GM18519 (cell line): ENCODE results near the gene EML6.
"Not testable (repeated sequence)": the region's sequence is repeated elsewhere in the genome, so short reads cannot be mapped to it uniquely, and the experiment has no call there.

Experiments used
- ATAC-seq: cut with Tn5 transposase; IDR thresholded peaks from one replicate; pipeline ENCODE4 v1.9.1; 2021; ENCODE audit warnings: mild to moderate bottlenecking, moderate library complexity; ENCODE audit not compliant: unreplicated experiment, low FRiP score

Gene EML6

DNA sequence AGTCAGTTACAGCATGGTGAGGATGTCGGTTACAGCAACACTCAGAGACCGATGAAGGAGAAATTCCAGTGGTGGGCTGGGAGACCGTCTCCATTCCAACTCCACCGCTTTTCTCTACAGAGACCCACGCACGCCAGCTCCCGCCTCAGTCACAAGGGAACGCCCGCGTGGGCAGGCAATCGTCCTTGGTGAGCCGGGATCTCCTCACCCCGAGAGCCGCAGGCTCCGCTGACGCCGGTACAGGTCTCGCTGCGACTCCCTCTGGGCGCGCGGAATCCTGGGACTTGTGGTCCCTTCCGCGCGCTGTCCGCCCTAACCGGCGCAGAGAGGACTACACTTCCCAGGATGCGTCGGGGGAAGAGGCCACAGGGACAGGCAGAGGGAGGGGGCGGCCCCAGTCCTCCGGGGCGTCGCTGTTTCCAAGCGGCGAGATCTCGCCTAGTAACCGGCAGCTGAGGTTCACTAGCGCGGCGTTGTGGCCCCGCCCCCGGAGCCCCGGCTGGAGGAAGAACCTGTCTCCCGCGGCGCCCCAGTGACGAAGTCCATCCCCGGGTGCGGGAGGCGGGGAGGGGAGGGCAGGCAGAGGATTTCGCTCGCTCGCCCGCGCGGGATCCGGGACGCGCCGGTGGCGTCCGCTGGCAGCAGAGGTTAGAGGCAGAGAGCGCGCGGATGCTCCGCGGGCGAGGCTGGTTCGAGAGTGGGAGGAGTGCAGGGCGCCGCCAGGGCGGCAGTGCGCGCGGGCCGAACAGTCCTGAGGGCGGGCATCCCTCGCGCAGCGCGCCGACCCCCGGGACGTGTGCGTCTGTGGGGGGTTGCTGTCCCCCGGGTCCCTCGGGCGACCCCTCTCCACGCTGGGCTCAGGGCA is at the start of gene EML6:
Gene EML6 (plus strand): TSS at position 532 of the 865 bp plus-strand sequence. CDS start 1,400 bp downstream, outside the sequence.
- ATAC-seq: peak; percentile 98

DNA sequence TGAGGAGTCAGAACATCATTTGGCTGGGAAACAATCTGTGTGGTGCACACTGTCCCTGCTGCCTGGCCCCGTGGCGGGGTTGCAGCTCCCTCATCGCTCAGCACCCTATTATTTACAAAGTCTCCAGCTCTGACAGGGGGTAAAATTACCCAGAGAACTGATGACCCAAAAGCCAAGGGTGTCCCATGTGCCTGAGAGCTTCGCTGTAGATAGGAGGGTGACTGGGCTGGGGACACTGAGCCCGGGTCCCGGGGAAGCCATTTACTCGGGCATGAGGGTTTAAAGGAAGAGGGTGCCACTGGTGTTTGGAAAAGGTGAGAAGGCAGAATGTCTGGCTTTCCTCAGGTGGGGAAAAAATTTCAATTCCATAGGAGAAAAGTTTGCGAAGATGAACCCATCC is 48.2 kb upstream of the EML6 start:
- no peak for ATAC-seq

- no peak for ATAC-seq
Observed at GRCh38 chr2:54675738-54676137, 47.7 kb upstream of the EML6 start.

DNA sequence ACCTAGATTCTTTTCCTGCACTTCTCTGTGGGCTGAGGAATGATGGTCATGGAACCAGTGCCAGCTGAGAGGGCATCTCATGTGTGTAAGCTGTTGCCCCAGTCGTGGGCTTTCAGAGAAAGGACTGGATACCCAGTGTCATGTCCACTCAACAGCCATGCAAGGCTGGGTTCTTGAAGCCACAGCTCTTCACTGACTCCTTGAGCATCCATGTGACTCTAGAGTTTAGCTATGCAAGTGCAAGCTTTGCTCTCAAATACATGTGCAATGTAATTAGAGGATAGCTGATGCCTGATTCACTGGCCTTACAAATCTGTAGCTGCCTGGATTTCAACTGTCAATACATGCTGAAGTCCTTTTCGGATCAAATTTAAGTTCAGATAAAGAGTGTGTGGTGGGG is 46.8 kb upstream of the EML6 start:
- no peak for ATAC-seq

DNA sequence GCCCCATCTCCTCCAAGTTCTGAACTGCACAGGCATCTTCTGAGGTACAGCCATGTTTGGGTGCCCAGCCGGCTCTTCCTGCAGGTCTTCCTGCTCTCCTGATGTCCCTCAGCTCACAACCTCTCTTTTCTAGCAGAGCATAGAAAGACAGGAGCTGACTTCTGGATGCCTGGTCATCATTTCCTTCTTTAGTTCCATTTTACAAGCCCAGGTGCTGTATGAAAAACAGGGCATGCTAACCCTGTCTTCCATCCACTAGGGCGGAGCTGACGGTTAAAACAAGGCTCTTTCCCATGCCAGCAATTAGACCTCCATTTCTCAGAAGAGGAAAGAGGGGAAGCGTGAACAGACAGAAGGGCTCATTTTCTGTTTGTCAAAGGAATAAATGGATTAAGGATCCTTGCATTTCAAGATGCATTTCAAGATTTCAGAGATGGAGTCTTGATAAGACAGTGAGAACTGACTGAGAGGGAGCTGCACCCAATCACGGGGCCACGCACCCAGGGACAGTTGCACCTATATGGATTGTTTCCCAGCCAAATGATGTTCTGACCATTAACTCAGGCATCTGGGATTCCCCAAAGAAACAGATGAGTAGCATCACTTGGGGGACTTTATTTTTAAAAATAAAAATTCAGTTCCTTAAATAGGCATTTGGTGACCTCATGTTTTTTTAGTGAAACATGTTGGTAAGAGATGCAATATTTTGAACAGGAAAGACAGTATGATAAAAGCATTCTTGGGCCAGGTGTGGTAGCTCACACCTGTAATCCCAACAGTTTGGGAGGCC is 45.8 kb upstream of the EML6 start:
- ATAC-seq: no peak

DNA sequence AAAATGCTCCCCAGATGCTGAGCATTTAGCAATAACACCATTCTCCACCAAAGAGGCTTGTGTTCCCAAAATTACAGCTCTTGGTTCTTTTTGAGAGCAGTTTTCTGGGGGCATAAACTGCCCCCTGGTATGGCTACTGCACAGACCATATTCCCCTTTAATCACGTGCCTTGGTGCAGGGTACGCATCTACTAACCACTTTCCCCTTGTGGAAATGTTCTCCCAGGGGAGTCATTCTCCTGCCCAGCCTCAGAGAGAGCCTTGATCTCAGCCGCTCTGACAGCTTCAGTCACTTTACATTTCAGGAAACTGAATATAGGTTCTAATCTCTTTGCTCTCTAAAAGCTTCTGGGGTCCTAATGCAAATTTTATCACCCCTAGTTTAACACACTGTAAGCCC is 44.7 kb upstream of the EML6 start:
- no peak for ATAC-seq

GRCh38 chr2:54680397-54681041 is 42.9 kb upstream of the EML6 start:
- ATAC-seq: peak; percentile 75

- no peak for ATAC-seq
Observed at GRCh38 chr2:54681416-54681815, 42.0 kb upstream of the EML6 start.

DNA sequence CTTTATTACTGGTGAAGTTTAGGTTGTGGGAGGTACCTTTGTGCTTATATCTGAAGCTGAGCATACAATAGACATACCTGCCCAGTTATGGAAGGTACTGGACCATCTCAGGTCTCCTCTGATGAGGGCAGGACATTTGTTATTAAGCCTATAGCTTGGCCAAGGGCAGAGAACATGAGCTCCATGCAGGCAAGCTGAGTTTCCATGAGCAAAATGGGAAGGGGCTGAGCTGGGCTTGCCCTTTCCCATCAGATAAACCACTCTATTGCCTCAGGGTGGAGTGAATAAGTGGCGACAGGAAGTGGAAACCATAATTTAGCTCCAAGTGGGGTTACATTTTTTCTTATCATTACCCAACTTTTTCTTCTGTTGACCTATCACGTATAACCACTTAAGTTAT is 39.9 kb upstream of the EML6 start:
- ATAC-seq: no peak

DNA sequence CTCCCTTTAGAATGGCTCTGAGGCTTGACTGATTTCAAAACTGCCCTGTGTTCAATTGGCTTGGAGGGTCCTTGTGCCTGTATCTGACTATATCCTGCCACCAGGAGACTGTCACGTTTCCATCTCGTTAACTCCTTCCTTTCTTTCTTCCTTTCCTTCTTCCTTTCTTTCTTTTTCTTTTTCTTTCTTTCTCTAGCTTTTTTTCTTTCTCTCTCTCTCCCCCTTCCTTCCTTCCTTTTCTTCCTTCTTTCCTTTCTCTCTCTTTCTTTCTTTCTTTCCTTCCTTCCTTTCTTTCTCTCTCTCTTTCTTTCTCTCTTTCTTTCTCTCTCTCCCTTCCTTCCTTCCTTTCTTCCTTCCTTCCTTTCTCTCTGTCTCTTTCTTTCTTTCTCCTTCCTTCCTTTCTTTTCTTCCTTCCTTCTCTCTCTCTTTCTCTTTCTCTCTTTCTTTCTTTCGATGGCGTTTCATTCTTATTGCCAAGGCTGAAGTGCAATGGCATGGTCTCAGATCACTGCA is 38.1 kb upstream of the EML6 start:
- ATAC-seq: no peak

- ATAC-seq: no peak
Observed at GRCh38 chr2:54687595-54688152, 35.8 kb upstream of the EML6 start.

GRCh38 chr2:54691445-54692135 is 31.9 kb upstream of the EML6 start:
- ATAC-seq: no peak

DNA sequence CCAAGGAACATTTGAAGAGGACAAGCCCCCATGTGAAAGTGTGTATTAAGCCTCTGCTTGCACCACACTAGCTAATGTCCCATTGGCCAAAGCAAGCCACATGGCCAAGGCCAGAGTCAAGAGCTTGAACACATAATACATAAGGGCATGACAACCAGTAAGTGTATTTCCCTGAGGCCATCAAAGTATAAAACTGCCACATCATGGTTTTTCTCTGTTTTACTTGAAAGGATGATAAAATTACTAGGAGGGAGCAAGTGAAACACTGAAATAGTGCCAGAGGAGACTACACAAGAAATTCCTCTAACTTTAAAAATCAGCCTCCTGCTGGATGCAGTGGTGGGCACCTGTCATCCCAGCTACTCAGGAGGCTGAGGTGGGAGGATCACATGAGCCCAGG is 30.9 kb upstream of the EML6 start:
- no peak for ATAC-seq

- ATAC-seq: no peak
Observed at GRCh38 chr2:54695378-54695777, 28.1 kb upstream of the EML6 start.

GRCh38 chr2:54697934-54698333 is 25.5 kb upstream of the EML6 start:
- no peak for ATAC-seq

- ATAC-seq: not testable (repeated sequence)
Observed at GRCh38 chr2:54698926-54699325, 24.5 kb upstream of the EML6 start.

DNA sequence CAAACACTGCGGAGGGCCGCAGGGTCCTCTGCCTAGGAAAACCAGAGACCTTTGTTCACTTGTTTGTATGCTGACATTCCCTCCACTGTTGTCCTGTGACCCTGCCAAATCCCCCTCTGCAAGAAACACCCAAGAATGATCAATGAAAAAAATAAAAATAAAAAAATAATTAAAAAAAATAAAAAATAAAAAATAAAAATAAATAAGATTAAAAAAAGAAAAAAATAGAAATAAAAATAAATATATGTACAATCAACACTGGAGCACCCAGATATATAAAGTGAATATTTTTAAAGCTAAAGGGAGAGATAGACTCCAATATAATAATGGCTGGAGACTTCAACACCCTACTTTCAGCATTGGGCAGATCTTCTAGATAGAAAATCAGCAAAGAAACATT is 23.8 kb upstream of the EML6 start:
- ATAC-seq: no peak

- ATAC-seq: no peak
Observed at GRCh38 chr2:54701029-54701428, 22.4 kb upstream of the EML6 start.

GRCh38 chr2:54704238-54704637 is 19.2 kb upstream of the EML6 start:
- no peak for ATAC-seq
